Cardiac muscle cell (in vitro differentiated cells and primary cell): ENCODE data around the gene WDR35. TPM values are rescaled to one million over a fixed set of nuclear protein-coding genes. Genes with fewer than 3 reads are reported as not detected.
"Not testable (repeated sequence)": the region's sequence is repeated elsewhere in the genome, so short reads cannot be mapped to it uniquely, and the experiment has no call there.

Experiments
- DNase-seq, 2 donors: peaks; one replicate each; pipeline versions ENCODE4 v3.0.0 to v3.0.0-alpha.2; 2010 to 2017; ENCODE audit warnings: low read depth in 1 of 2, low spot score in 1 of 2
- H3K27ac ChIP-seq: fragments of 200-600 bp; sonication (generic); 2 replicates; pipeline ENCODE4 v1.5.1; 2016
- H3K27me3 ChIP-seq: fragments of 200-600 bp; sonication (generic); 2 replicates; pipeline ENCODE4 v1.6.0; 2016; ENCODE audit warnings: control low read depth
- H3K36me3 ChIP-seq: fragments of 200-600 bp; sonication (generic); 2 replicates; pipeline ENCODE4 v1.5.1; 2016; ENCODE audit warnings: control low read depth
- H3K4me1 ChIP-seq: fragments of 200-600 bp; sonication (generic); 2 replicates; pipeline ENCODE4 v1.8.1; 2017; ENCODE audit warnings: low read depth, mild to moderate bottlenecking, mixed run types
- H3K4me3 ChIP-seq: fragments of 200-600 bp; sonication (generic); 2 replicates; pipeline ENCODE4 v1.5.1; 2016; ENCODE audit warnings: mild to moderate bottlenecking
- H3K9me3 ChIP-seq: fragments of 200-600 bp; sonication (generic); 2 replicates; pipeline ENCODE4 v1.5.1; 2017; ENCODE audit warnings: low read depth, mild to moderate bottlenecking, control low read depth
- polyA plus RNA-seq: library from polyadenylated mRNA; unstranded; fragments of >200 nt; fragmentation: Nextera tagmentation; extraction: Ambion mirVana; gene quantifications from 2 replicates; pipeline ENCODE4 v1.2.1, GENCODE V29; 2016
- total RNA-seq: library from RNA; depleted of rRNA; stranded (reverse); fragments of >200 nt; gene quantifications from 2 replicates; pipeline ENCODE4 v1.2.3, GENCODE V29; 2016
- TF ChIP-seq, protein P1 (sequence below): IDR thresholded peaks from 2 replicates; pipeline ENCODE4 v1.5.1; 2012; ENCODE audit warnings: low read depth, mild to moderate bottlenecking, low read length

Gene WDR35
- total and polyA plus RNA-seq, 2 experiments from 2014 or later, result 4.8 to 10.1 TPM

DNA sequence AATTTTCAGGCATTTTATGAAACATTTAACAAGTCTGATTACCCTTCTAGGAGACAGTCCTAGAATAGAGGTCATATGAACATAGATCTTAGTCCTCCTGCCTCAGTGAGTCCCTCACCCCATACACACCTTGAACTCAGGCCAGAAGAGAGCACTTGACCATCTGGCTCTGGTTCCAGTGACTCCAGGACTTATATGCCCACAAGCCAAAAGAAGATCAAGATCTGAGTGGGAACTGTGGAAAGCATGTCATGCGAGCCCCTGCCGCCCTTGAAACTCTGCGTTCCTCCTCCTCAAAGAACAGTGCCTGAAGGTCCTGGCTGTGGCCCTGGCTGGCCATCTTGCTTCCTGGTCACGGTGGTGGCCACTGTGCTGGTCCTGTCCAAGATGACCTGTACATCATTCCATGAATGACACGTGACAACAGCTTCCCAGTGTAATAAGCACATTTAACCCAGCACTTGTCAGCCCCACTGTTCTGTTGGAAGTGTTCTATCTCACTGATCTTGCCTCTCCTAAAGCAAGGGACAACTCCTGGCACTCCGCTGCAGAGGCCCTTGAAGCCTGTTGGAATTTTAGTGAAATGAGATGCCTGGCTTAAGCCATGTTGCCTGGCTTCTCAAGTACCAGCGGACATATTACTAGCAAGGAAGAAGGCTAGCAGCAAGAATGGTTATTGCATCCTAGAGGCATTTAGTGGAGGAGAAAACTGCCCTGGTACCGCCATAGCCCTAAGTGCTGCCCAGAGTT lies 105.8 kb downstream of the WDR35 start:
- Histone ChIP-seq H3K27me3 (no peaks in the 10 kb centered on the region), H3K4me3 (no peak overlapping the region), H3K9me3 (no peaks in the 10 kb centered on the region), H3K4me1 (no peaks in the 10 kb centered on the region), H3K36me3 (no peaks in the 10 kb centered on the region), H3K27ac (no peak overlapping the region)
- TF ChIP-seq, protein P1, sequence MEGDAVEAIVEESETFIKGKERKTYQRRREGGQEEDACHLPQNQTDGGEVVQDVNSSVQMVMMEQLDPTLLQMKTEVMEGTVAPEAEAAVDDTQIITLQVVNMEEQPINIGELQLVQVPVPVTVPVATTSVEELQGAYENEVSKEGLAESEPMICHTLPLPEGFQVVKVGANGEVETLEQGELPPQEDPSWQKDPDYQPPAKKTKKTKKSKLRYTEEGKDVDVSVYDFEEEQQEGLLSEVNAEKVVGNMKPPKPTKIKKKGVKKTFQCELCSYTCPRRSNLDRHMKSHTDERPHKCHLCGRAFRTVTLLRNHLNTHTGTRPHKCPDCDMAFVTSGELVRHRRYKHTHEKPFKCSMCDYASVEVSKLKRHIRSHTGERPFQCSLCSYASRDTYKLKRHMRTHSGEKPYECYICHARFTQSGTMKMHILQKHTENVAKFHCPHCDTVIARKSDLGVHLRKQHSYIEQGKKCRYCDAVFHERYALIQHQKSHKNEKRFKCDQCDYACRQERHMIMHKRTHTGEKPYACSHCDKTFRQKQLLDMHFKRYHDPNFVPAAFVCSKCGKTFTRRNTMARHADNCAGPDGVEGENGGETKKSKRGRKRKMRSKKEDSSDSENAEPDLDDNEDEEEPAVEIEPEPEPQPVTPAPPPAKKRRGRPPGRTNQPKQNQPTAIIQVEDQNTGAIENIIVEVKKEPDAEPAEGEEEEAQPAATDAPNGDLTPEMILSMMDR, result no peak
- DNase-seq, result no peak

DNA sequence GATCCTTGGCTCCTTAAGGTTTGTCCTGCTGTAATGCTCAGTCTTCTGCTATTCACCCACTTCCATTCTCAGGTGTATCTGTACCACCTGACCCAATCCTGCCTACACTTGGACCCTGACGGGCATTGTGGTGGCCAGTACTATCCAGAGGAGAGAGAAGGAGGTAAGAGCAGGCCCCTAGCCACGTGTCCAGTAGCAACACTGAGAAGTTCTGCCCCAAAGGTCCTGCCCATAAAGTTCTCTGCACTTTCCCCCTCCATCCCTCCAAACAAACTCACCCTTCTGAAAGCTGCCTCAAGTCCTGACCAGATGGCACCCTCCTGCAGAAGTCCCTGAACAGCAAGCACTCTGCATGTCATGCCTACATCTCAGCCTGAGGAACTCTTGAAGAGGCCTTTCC lies 106.4 kb downstream of the WDR35 start:
- TF ChIP-seq, protein P1, result no peak
- Histone ChIP-seq H3K27ac (no peak overlapping the region), H3K36me3 (no peaks in the 10 kb centered on the region), H3K4me1 (no peaks in the 10 kb centered on the region), H3K4me3 (no peak overlapping the region), H3K9me3 (no peaks in the 10 kb centered on the region), H3K27me3 (no peaks in the 10 kb centered on the region)
- DNase-seq, result no peak

DNA sequence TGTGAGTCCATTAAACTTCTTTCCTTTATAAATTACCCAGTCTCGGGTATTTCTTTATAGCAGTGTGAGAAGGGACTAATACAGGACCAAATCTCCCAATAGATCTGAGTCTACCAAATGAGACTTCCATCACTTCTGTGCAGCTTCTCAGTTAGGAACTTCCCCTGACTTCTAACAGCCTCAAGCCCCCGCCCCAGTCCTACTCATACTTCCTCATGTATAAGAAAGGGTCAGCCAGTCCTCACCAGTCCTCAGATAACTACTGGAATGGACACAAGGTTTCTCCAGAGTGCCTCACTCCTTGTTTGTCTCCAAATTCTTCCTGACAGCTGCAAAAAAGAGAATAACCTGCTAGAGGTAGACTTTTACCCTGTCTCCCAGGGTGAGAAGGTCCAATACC lies 107.6 kb downstream of the WDR35 start:
- H3K9me3 ChIP-seq, result no peaks in the 10 kb centered on the region
- no peak for DNase-seq
- no peaks in the 10 kb centered on the region for H3K4me1 ChIP-seq
- TF ChIP-seq, protein P1, result no peak
- H3K36me3 ChIP-seq, result no peaks in the 10 kb centered on the region
- H3K4me3 ChIP-seq, result no peak overlapping the region
- no peaks in the 10 kb centered on the region for H3K27me3 ChIP-seq
- H3K27ac ChIP-seq, result no peak overlapping the region

DNA sequence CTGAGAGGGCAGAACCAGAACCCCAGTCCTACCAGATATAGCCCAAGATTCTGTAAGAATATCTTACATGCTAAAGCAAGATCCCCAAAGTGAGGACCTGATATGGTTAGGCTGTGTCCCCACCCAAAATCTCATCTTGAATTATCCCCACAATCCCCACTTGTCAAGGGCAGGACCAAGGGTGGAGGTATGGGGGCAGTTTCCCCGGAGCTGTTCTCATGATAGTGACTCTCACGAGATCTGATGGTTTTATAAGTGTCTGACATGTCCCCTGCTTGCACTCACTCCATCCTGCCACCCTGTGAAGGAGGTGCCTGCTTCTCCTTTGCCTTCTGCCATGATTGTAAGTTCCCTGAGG lies 108.0 kb downstream of the WDR35 start:
- Histone ChIP-seq H3K27ac (no peak overlapping the region), H3K36me3 (no peaks in the 10 kb centered on the region), H3K9me3 (no peaks in the 10 kb centered on the region), H3K4me1 (no peaks in the 10 kb centered on the region), H3K4me3 (no peak overlapping the region), H3K27me3 (no peaks in the 10 kb centered on the region)
- TF ChIP-seq, protein P1, result no peak
- no peak for DNase-seq

DNA sequence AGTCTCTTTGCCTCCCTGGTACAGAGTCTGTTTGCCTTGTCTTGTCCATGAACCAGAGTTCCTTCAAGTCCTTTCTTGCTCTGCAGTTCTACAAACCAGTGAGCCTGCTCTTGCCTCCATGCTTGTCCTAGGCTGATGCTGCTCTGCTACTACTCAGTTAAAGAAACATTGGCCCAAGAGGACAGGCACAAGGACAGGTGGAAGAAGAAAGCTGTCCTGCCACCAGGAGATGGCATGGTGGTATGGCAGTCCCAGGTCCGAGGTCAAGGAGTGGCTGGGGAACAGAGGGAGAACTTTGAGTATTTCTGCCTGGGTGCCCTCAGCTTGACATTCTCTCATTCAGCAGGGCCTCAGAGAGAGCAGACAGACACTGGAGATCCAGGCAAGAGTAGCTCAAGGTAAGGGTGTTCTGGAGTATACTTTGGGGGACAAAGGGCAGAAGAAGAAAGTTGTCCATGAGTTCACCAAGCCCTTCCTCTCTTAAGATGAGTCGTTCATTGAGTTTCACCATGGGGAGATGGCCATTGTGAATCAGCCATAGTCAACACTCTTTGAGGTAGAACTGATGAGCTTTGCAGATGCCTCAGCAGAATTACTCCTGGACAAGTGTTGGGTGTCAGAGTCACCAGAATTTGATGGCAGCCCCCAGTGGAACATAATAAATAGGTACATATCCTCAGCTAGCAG lies 108.5 kb downstream of the WDR35 start:
- Histone ChIP-seq H3K27ac (no peak overlapping the region), H3K36me3 (no peaks in the 10 kb centered on the region), H3K9me3 (no peaks in the 10 kb centered on the region), H3K4me3 (no peak overlapping the region), H3K4me1 (no peaks in the 10 kb centered on the region), H3K27me3 (no peaks in the 10 kb centered on the region)
- DNase-seq, result no peak
- TF ChIP-seq, protein P1, result no peak

DNA sequence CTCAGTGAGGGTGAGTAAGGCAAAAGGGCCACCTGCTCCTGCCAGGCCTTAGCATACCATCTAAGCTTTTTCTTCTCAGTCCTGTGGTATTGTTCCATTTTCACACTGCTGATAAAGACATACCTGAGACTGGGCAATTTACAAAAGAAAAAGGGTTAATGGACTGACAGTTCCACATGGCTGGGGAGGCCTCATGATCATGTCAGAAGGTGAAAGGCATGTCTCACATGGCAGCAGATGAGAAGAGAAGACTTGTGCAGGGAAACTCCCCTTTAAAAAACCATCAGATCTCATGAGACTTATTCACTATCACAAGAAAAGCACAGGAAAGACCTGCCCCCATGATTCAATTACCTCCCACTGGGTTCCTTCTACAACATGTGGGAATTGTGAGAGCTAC lies 109.7 kb downstream of the WDR35 start:
- not testable (repeated sequence) for H3K27ac ChIP-seq, H3K4me1 ChIP-seq, H3K36me3 ChIP-seq, H3K4me3 ChIP-seq, H3K9me3 ChIP-seq, DNase-seq, H3K27me3 ChIP-seq
